Mucosa of descending colon (tissue), 3 donors: ENCODE data around the gene TARBP1. TPM values are rescaled to one million over a fixed set of nuclear protein-coding genes. Genes with fewer than 3 reads are reported as not detected.
A peak's percentile ranks its signal among the peaks of the same experiment; 100 is the strongest.

Source experiments
- ATAC-seq: fragments of 200-7000 bp; cut with Tn5 transposase; one replicate; pipeline ENCODE4 v1.9.1; 2020; ENCODE audit warnings: mild to moderate bottlenecking, moderate library complexity
- DNase-seq, 3 donors: peaks; one replicate each; pipeline ENCODE4 v3.0.0-alpha.2; 2020
- H3K36me3 ChIP-seq: fragments of 200-600 bp; one replicate; pipeline ENCODE4 v1.8.0; 2021; ENCODE audit warnings: low read depth, mild to moderate bottlenecking
- H3K4me1 ChIP-seq: fragments of 200-600 bp; one replicate; pipeline ENCODE4 v1.8.0; 2021; ENCODE audit warnings: low read depth, mild to moderate bottlenecking
- H3K4me3 ChIP-seq: fragments of 200-600 bp; one replicate; pipeline ENCODE4 v1.8.0; 2021; ENCODE audit warnings: mild to moderate bottlenecking
- H3K9me3 ChIP-seq: fragments of 200-600 bp; one replicate; pipeline ENCODE4 v1.8.0; 2021; ENCODE audit warnings: mild to moderate bottlenecking
- intact Hi-C, 2 donors: fragments of 100-400 bp; cut with DNase I in 1 of 2; cut with micrococcal nuclease in 1 of 2; formaldehyde crosslinking; loops; one replicate each; pipeline versions ENCODE4 v1.11.0 to v1.11.1; 2022; cut with DNase I, micrococcal nuclease
- total RNA-seq, 3 donors: library from RNA; stranded (reverse); fragmentation: NEBNext Ultra II Directional in 2 of 3; extraction: Animal tissue kit (Norgen Biotek cat#: 25700) in 2 of 3; gene quantifications; one replicate each; pipeline versions ENCODE4 v1.2.1 to v1.2.4, GENCODE V29; 2021 to 2023
- TF ChIP-seq, protein P1 (sequence below): fragments of 200-600 bp; IDR thresholded peaks from one replicate; pipeline ENCODE4 v1.8.0; 2022; ENCODE audit warnings: antibody characterized with exemption, mild to moderate bottlenecking
- donor health status: DM: no; HTN: no; CAD: no; lungs with moderate emphysema.
- donor health status: DM: no; HTN: no; CAD: no.
- donor health status: DM: no; HTN: yes; CAD: no.

Gene TARBP1
- total RNA-seq, 3 donors from 2014 or later: 16.2 to 29.5 (median 23.5) TPM

DNA sequence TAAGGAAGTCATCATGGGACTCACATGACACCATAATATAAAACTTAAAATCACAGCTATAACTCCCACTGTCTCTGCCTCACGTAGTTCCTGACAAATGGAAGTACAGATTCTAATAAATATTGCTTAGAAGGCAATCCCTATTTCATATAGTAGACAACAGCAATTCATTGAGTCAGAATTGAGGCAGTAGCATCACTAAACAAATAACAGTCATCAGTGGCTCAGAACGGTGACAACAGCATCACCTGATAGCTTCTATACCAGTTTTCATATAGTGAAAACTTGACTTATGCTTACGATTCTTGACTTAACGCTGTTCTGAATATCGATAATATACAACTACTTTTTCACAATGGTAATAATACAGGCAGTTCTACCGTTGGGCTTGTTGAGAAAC lies 12.0 kb downstream of the TARBP1 start:
- Histone ChIP-seq H3K36me3 (no peaks in the 10 kb centered on the region), H3K4me1 (no peaks in the 10 kb centered on the region), H3K4me3 (no peak overlapping the region), H3K9me3 (no peaks in the 10 kb centered on the region)
- DNase-seq (no peak), ATAC-seq (no peak)
- TF ChIP-seq, protein P1, sequence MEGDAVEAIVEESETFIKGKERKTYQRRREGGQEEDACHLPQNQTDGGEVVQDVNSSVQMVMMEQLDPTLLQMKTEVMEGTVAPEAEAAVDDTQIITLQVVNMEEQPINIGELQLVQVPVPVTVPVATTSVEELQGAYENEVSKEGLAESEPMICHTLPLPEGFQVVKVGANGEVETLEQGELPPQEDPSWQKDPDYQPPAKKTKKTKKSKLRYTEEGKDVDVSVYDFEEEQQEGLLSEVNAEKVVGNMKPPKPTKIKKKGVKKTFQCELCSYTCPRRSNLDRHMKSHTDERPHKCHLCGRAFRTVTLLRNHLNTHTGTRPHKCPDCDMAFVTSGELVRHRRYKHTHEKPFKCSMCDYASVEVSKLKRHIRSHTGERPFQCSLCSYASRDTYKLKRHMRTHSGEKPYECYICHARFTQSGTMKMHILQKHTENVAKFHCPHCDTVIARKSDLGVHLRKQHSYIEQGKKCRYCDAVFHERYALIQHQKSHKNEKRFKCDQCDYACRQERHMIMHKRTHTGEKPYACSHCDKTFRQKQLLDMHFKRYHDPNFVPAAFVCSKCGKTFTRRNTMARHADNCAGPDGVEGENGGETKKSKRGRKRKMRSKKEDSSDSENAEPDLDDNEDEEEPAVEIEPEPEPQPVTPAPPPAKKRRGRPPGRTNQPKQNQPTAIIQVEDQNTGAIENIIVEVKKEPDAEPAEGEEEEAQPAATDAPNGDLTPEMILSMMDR: no peak
- intact Hi-C loops: no loop called here

DNA sequence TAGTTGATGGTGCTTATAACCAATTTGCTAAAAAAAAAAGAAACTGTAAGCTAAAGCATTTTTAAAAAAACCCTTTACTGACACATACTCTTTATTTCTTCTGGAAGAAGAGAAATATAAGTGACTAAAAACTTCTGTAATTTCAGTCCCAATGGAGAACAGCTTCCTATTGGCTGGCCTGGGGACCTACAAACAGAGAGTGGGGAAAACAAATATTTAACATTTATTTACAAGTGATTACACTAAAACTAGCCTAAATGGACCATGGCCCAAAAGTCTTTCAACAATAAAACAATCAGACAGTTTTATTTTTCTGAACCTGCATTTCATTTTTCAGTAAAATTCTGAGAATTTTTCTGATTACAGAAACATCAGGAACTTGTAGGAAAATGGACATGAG lies 15.2 kb downstream of the TARBP1 start:
- DNase-seq (no peak), ATAC-seq (no peak)
- H3K36me3 ChIP-seq: no peaks in the 10 kb centered on the region
- TF ChIP-seq, protein P1: no peak
- intact Hi-C loops: no loop called here
- H3K4me3 ChIP-seq: no peak overlapping the region
- H3K4me1 ChIP-seq: no peaks in the 10 kb centered on the region
- no peaks in the 10 kb centered on the region for H3K9me3 ChIP-seq

DNA sequence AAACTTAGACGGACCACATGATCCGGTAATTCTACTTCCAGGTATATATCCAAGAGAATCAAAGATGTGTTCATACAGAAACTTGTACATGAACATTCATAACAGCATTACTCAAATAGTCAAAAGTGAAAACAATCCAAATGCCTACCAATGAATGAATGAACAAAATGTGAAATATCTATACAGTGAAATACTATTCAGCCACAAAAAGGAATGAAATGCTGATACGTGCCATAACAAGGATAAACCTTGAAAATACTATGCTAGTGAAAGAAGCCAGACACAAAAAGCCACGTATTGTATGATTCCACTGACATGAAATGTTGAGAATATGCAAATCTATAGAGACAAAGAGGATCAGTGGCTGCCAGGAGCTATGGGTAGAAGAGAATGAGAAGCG lies 18.3 kb downstream of the TARBP1 start:
- TF ChIP-seq, protein P1: no peak
- Histone ChIP-seq H3K4me3 (no peak overlapping the region), H3K4me1 (no peaks in the 10 kb centered on the region), H3K9me3 (no peaks in the 10 kb centered on the region), H3K36me3 (no peaks in the 10 kb centered on the region)
- intact Hi-C loops: no loop called here
- no peak for ATAC-seq
- no peak for DNase-seq

DNA sequence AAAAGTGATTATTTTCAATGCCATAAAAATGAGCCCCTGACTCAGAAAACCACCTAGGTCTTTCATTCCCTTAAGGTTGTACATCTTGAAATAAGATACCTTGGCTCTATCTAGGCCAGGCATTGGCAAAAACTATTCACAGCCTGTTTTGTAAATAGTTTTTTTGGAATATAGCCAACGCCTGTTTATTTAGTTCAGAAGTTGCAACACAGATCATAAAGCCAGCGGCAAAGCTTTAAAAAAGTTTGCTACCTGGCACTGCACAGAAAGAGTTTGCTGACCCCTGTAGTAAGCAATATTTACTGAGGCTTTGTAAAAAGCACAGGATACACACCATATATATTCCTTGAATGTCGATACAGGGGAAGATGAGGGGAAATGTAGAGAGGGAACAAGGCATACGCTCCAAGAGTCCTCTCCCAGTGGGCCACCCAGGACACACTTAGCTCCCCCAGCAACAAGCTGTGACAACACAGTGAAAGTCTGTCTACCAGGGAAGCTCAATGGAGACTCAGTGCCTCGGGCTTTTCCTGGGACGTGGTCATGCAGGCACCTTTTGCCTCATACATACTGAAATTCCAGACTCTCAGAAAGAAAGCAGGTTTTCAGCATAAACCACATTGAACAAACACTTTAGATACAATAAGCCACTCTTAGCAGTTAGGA lies 20.5 kb downstream of the TARBP1 start:
- Histone ChIP-seq H3K4me3 (no peak overlapping the region), H3K36me3 (no peaks in the 10 kb centered on the region), H3K4me1 (no peaks in the 10 kb centered on the region), H3K9me3 (no peaks in the 10 kb centered on the region)
- peak; percentile 49 for ATAC-seq
- intact Hi-C loops: no loop called here
- no peak for DNase-seq
- TF ChIP-seq, protein P1: no peak

DNA sequence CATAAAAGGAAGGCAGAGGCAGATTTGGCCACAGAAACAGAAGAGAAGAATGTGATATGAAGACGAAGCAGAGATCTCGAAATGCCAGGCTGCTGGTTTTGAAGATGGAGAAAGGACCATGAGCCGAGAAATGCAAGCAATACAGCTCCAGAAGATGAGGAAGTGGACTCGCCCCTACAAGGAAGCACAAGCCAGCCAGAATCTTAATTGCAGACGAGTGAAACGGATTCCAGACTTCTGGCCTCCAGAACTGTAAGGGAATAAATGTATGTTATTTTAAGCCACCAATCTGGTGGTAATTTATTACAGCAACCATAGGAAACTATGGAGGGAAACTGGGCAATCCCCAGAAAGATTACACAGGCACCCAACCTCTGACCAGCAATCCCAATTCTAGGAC lies 24.1 kb downstream of the TARBP1 start:
- TF ChIP-seq, protein P1: no peak
- Histone ChIP-seq H3K4me3 (no peak overlapping the region), H3K4me1 (no peaks in the 10 kb centered on the region), H3K9me3 (no peaks in the 10 kb centered on the region), H3K36me3 (no peaks in the 10 kb centered on the region)
- ATAC-seq (peak; percentile 84), DNase-seq (peak in 1 of 3 donors; percentile 38)
- intact Hi-C loops: no loop called here
